ENCODE measurements around the gene PFKP. TPM values are rescaled to one million over a fixed set of nuclear protein-coding genes. Genes with fewer than 3 reads are reported as not detected.

Gene PFKP
- total RNA-seq, 2 donors from 2014 or later, result 58.0 to 82.3 TPM

- Mint-ChIP-seq H3K36me3 (ENCODE audit: low read depth) (peaks cover 64% of the 10 kb centered on the region), H3K4me1 (peaks cover 3% of the 10 kb centered on the region), H3K4me3 (no peak overlapping the region), H3K9me3 (no peaks in the 10 kb centered on the region), H3K27me3 (ENCODE audit: insufficient read depth) (no peaks in the 10 kb centered on the region), H3K27ac (no peak overlapping the region)
- WGBS, 2 experiments (ENCODE audit: insufficient coverage in 1 of 2, insufficient read length in 1 of 2), result 96 to 99% methylated on average over 30 of the region's 30 CpGs
- Histone ChIP-seq H3K27me3 (ENCODE audit: control insufficient read depth, insufficient read depth, low read length, poor library complexity, severe bottlenecking) (no peaks in the 10 kb centered on the region), H3K9me3 (ENCODE audit: control insufficient read depth, low read length) (no peaks in the 10 kb centered on the region), H3K9ac (ENCODE audit: extremely low read depth, low read length, poor library complexity, severe bottlenecking) (no peak overlapping the region), H3K36me3 (ENCODE audit: control insufficient read depth, insufficient read depth, low read length) (peaks cover 17% of the 10 kb centered on the region), H3K4me1 (ENCODE audit: control insufficient read depth, insufficient read depth, low read length) (no peaks in the 10 kb centered on the region), H3K27ac (ENCODE audit: low read depth, low read length) (no peak overlapping the region), H3K4me3 (ENCODE audit: low read length) (no peak overlapping the region)
- DNase-seq, result no peak
- TF ChIP-seq CTCF (conservative IDR thresholded peaks at IDR 0.05), result no peak
Observed at GRCh38 chr10:3103646-3104045, 36.3 kb downstream of the PFKP start.

GRCh38 chr10:3104251-3104918 is 37.0 kb downstream of the PFKP start:
- Mint-ChIP-seq H3K27me3 (ENCODE audit: insufficient read depth) (no peaks in the 10 kb centered on the region), H3K27ac (peak overlapping the region; percentile 77), H3K4me1 (peaks cover 3% of the 10 kb centered on the region), H3K4me3 (no peak overlapping the region), H3K9me3 (no peaks in the 10 kb centered on the region), H3K36me3 (ENCODE audit: low read depth) (peaks cover 69% of the 10 kb centered on the region)
- Histone ChIP-seq H3K4me1 (ENCODE audit: control insufficient read depth, insufficient read depth, low read length) (no peaks in the 10 kb centered on the region), H3K4me3 (ENCODE audit: low read length) (no peak overlapping the region), H3K36me3 (ENCODE audit: control insufficient read depth, insufficient read depth, low read length) (peaks cover 17% of the 10 kb centered on the region), H3K9me3 (ENCODE audit: control insufficient read depth, low read length) (no peaks in the 10 kb centered on the region), H3K9ac (ENCODE audit: extremely low read depth, low read length, poor library complexity, severe bottlenecking) (no peak overlapping the region), H3K27ac (ENCODE audit: low read depth, low read length) (no peak overlapping the region), H3K27me3 (ENCODE audit: control insufficient read depth, insufficient read depth, low read length, poor library complexity, severe bottlenecking) (no peaks in the 10 kb centered on the region)
- no peak for DNase-seq
- 88 to 91% methylated on average over 27 to 28 of the region's 28 CpGs for WGBS, 2 experiments (ENCODE audit: insufficient coverage in 1 of 2, insufficient read length in 1 of 2)
- no peak for TF ChIP-seq CTCF (conservative IDR thresholded peaks at IDR 0.05)

- Histone ChIP-seq H3K9me3 (ENCODE audit: control insufficient read depth, low read length) (no peaks in the 10 kb centered on the region), H3K4me1 (ENCODE audit: control insufficient read depth, insufficient read depth, low read length) (no peaks in the 10 kb centered on the region), H3K9ac (ENCODE audit: extremely low read depth, low read length, poor library complexity, severe bottlenecking) (no peak overlapping the region), H3K4me3 (ENCODE audit: low read length) (no peak overlapping the region), H3K27me3 (ENCODE audit: control insufficient read depth, insufficient read depth, low read length, poor library complexity, severe bottlenecking) (no peaks in the 10 kb centered on the region), H3K36me3 (ENCODE audit: control insufficient read depth, insufficient read depth, low read length) (peaks cover 12% of the 10 kb centered on the region), H3K27ac (ENCODE audit: low read depth, low read length) (no peak overlapping the region)
- H3K36me3 Mint-ChIP-seq (ENCODE audit: low read depth), result peaks cover 72% of the 10 kb centered on the region
- H3K27ac Mint-ChIP-seq, result no peak overlapping the region
- H3K9me3 Mint-ChIP-seq, result no peaks in the 10 kb centered on the region
- H3K4me1 Mint-ChIP-seq, result peaks cover 3% of the 10 kb centered on the region
- H3K27me3 Mint-ChIP-seq (ENCODE audit: insufficient read depth), result no peaks in the 10 kb centered on the region
- H3K4me3 Mint-ChIP-seq, result no peak overlapping the region
- 88 to 91% methylated on average over 13 to 20 of the region's 20 CpGs for WGBS, 2 experiments (ENCODE audit: insufficient coverage in 1 of 2, insufficient read length in 1 of 2)
- no peak for DNase-seq
- TF ChIP-seq CTCF (conservative IDR thresholded peaks at IDR 0.05), result no peak
Observed at GRCh38 chr10:3105166-3105565, 37.8 kb downstream of the PFKP start.
